DND-41 (cell line): ENCODE data around the gene OR5A1.

ENCODE experiments used
- ATAC-seq: fragments of 200-7000 bp; cut with Tn5 transposase; 3 replicates; pipeline ENCODE4 v1.9.1; 2021; ENCODE audit warnings: low read depth; ENCODE audit not compliant: insufficient read depth
- DNase-seq: peaks from one replicate; pipeline ENCODE4 v3.0.0-alpha.2; 2020
- H2AFZ ChIP-seq: 2 replicates; pipeline ENCODE4 v1.6.0; 2012; ENCODE audit warnings: low read depth, low read length
- H3K27ac ChIP-seq: 2 replicates; pipeline ENCODE4 v1.5.1; 2012; ENCODE audit warnings: low read length, inconsistent platforms
- H3K27me3 ChIP-seq: fragments of 200-600 bp; sonication (generic); 2 replicates; pipeline ENCODE4 v1.6.0; 2012; ENCODE audit warnings: low read length, mild to moderate bottlenecking, inconsistent platforms; ENCODE audit not compliant: insufficient read depth, poor library complexity
- H3K36me3 ChIP-seq: 2 replicates; pipeline ENCODE4 v1.5.1; 2012; ENCODE audit warnings: low read length, inconsistent platforms; ENCODE audit not compliant: insufficient read depth
- H3K4me1 ChIP-seq: 2 replicates; pipeline ENCODE4 v1.5.1; 2012; ENCODE audit warnings: mild to moderate bottlenecking, low read length; ENCODE audit not compliant: insufficient read depth
- H3K4me2 ChIP-seq: 2 replicates; pipeline ENCODE4 v1.6.0; 2012; ENCODE audit warnings: mild to moderate bottlenecking, moderate library complexity, low read length, inconsistent platforms; ENCODE audit not compliant: insufficient read depth
- H3K4me3 ChIP-seq, 2 experiments: fragments of 200-600 bp in 1 of 2; shearing (Covaris generic) in 1 of 2; 2 replicates each; pipeline ENCODE4 v1.5.1; 2012 to 2016; ENCODE audit warnings: inconsistent platforms in 2 of 2, low read length in 2 of 2, mild to moderate bottlenecking in 2 of 2, low read depth in 1 of 2, moderate library complexity in 1 of 2
- H3K79me2 ChIP-seq: 2 replicates; pipeline ENCODE4 v1.6.0; 2012; ENCODE audit warnings: low read length, inconsistent platforms; ENCODE audit not compliant: insufficient read depth
- H3K9ac ChIP-seq: 2 replicates; pipeline ENCODE4 v1.6.0; 2012; ENCODE audit warnings: low read depth, mild to moderate bottlenecking, inconsistent platforms, low read length, moderate library complexity
- H3K9me3 ChIP-seq: 2 replicates; pipeline ENCODE4 v1.5.1; 2012; ENCODE audit warnings: low read length, moderate library complexity, mild to moderate bottlenecking, inconsistent platforms; ENCODE audit not compliant: insufficient read depth, severe bottlenecking
- H4K20me1 ChIP-seq: 2 replicates; pipeline ENCODE4 v1.6.0; 2012; ENCODE audit warnings: low read length; ENCODE audit not compliant: insufficient read depth
- CTCF ChIP-seq: IDR thresholded peaks from 2 replicates; pipeline ENCODE4 v1.5.1; 2012; ENCODE audit warnings: borderline replicate concordance, low read length, moderate library complexity, mild to moderate bottlenecking; ENCODE audit not compliant: poor library complexity, severe bottlenecking; ENCODE audit errors: extremely low read depth
- EZH2 ChIP-seq: IDR thresholded peaks from 3 replicates; pipeline ENCODE4 v1.6.1; 2012; ENCODE audit warnings: borderline replicate concordance, low read depth, mild to moderate bottlenecking, moderate library complexity, low read length, inconsistent platforms; ENCODE audit not compliant: severe bottlenecking

Gene OR5A1

GRCh38 chr11:59403546-59403945 is 32.7 kb upstream of the OR5A1 start:
- Histone ChIP-seq H3K27ac (no peak overlapping the region), H3K4me3 (no peak overlapping the region), H3K9me3 (peaks cover 20% of the 10 kb centered on the region), H3K79me2 (no peaks in the 10 kb centered on the region), H3K36me3 (no peaks in the 10 kb centered on the region), H2AFZ (no peak overlapping the region), H3K4me2 (no peak overlapping the region), H3K9ac (no peak overlapping the region), H3K4me1 (no peaks in the 10 kb centered on the region), H3K27me3 (no peaks in the 10 kb centered on the region), H4K20me1 (no peaks in the 10 kb centered on the region)
- no peak for ATAC-seq
- TF ChIP-seq EZH2 (no peak), CTCF (no peak)
- no peak for DNase-seq

- Histone ChIP-seq H3K4me3 (no peak overlapping the region), H3K79me2 (no peaks in the 10 kb centered on the region), H3K4me1 (no peaks in the 10 kb centered on the region), H3K4me2 (no peak overlapping the region), H3K27me3 (no peaks in the 10 kb centered on the region), H3K36me3 (no peaks in the 10 kb centered on the region), H4K20me1 (no peaks in the 10 kb centered on the region), H3K27ac (no peak overlapping the region), H2AFZ (no peak overlapping the region), H3K9ac (no peak overlapping the region), H3K9me3 (peaks cover 5% of the 10 kb centered on the region)
- TF ChIP-seq EZH2: no peak
- no peak for TF ChIP-seq CTCF
- DNase-seq: no peak
- no peak for ATAC-seq
These were observed 22.6 kb upstream of the OR5A1 start for GRCh38 chr11:59413646-59414045.

- Histone ChIP-seq H3K27ac (no peak overlapping the region), H3K4me2 (no peak overlapping the region), H3K27me3 (no peaks in the 10 kb centered on the region), H4K20me1 (no peaks in the 10 kb centered on the region), H3K4me3 (no peak overlapping the region), H3K36me3 (no peaks in the 10 kb centered on the region), H3K4me1 (no peaks in the 10 kb centered on the region), H3K79me2 (no peaks in the 10 kb centered on the region), H3K9me3 (peaks cover under 1% of the 10 kb centered on the region), H3K9ac (no peak overlapping the region), H2AFZ (no peak overlapping the region)
- DNase-seq (no peak), ATAC-seq (no peak)
- TF ChIP-seq EZH2 (no peak), CTCF (no peak)
These were observed 21.2 kb upstream of the OR5A1 start for GRCh38 chr11:59415111-59415510.

GRCh38 chr11:59416613-59417012 is 19.7 kb upstream of the OR5A1 start:
- Histone ChIP-seq H4K20me1 (no peaks in the 10 kb centered on the region), H3K4me2 (no peak overlapping the region), H3K9ac (no peak overlapping the region), H3K4me1 (no peaks in the 10 kb centered on the region), H3K79me2 (no peaks in the 10 kb centered on the region), H3K27me3 (no peaks in the 10 kb centered on the region), H3K9me3 (no peaks in the 10 kb centered on the region), H3K4me3 (no peak overlapping the region), H2AFZ (no peak overlapping the region), H3K27ac (no peak overlapping the region), H3K36me3 (no peaks in the 10 kb centered on the region)
- TF ChIP-seq CTCF (no peak), EZH2 (no peak)
- ATAC-seq (no peak), DNase-seq (no peak)
